Natural killer cell (primary cell): ENCODE results near the gene TPBGL. TPM values are rescaled to one million over a fixed set of nuclear protein-coding genes. Genes with fewer than 3 reads are reported as not detected.

Experiments
- ATAC-seq, 3 donors: fragments of 150-1000 bp in 2 of 3; fragments of 200-7000 bp in 1 of 3; cut with Tn5 transposase; 1 replicate in 1 of 3; 2 replicates in 2 of 3; pipeline ENCODE4 v1.10.0; 2021; ENCODE audit warnings: mild to moderate bottlenecking in 2 of 3, moderate library complexity in 2 of 3
- DNase-seq, 2 donors: peaks; one replicate each; pipeline versions ENCODE4 v3.0.0 to v3.0.0-alpha.2; 2013 to 2021; ENCODE audit warnings: mixed read lengths in 1 of 2
- H3K27ac ChIP-seq: one replicate; pipeline ENCODE4 v1.5.1; 2013; ENCODE audit warnings: mild to moderate bottlenecking, low read length
- H3K27me3 ChIP-seq: one replicate; pipeline ENCODE4 v1.6.1; 2013; ENCODE audit warnings: low read length; ENCODE audit not compliant: control insufficient read depth, insufficient read depth
- H3K36me3 ChIP-seq: one replicate; pipeline ENCODE4 v1.6.1; 2013; ENCODE audit warnings: low read length; ENCODE audit not compliant: control insufficient read depth, insufficient read depth
- H3K4me1 ChIP-seq: one replicate; pipeline ENCODE4 v1.6.1; 2013; ENCODE audit warnings: low read length; ENCODE audit not compliant: control insufficient read depth, insufficient read depth
- H3K4me3 ChIP-seq: one replicate; pipeline ENCODE4 v1.5.1; 2013; ENCODE audit warnings: low read length
- H3K9me3 ChIP-seq: one replicate; pipeline ENCODE4 v1.6.1; 2013; ENCODE audit warnings: low read length; ENCODE audit not compliant: control insufficient read depth, insufficient read depth
- H3K27ac Mint-ChIP-seq, 2 donors: one replicate each; pipeline ENCODE4 v1.8.0; 2022; ENCODE audit warnings: mild to moderate bottlenecking in 2 of 2, mixed read lengths in 2 of 2, moderate library complexity in 1 of 2
- H3K27me3 Mint-ChIP-seq, 2 donors: one replicate each; pipeline ENCODE4 v1.8.0; 2022; ENCODE audit warnings: low read depth in 2 of 2, mixed read lengths in 2 of 2
- H3K36me3 Mint-ChIP-seq: one replicate; pipeline ENCODE4 v1.8.0; 2022; ENCODE audit warnings: mixed read lengths
- H3K4me1 Mint-ChIP-seq, 2 donors: one replicate each; pipeline ENCODE4 v1.8.0; 2022; ENCODE audit warnings: mixed read lengths in 2 of 2
- H3K4me3 Mint-ChIP-seq: one replicate; pipeline ENCODE4 v1.8.0; 2022; ENCODE audit warnings: mild to moderate bottlenecking, moderate library complexity, mixed read lengths
- H3K9me3 Mint-ChIP-seq, 2 donors: one replicate each; pipeline ENCODE4 v1.8.0; 2022; ENCODE audit warnings: mixed read lengths in 2 of 2
- WGBS: methylation state at CpG from one replicate; pipeline ENCODE4 v1.1.7; 2013; ENCODE audit warnings: missing lambda C conversion rate; ENCODE audit not compliant: insufficient coverage; 5-methylcytosine and 5-hydroxymethylcytosine counted together
- intact Hi-C: fragments of 100-400 bp; cut with micrococcal nuclease; formaldehyde crosslinking; loops from one replicate; pipeline ENCODE4 v1.14.2; 2022
- total RNA-seq, 4 donors: library from RNA; stranded (reverse); fragments of 120-200 nt in 1 of 4; gene quantifications; one replicate each; pipeline versions ENCODE4 v1.2.3 to v1.2.4, GENCODE V29; 2013 to 2022
- TF ChIP-seq, protein P1 (sequence below): fragments of 200-600 bp; IDR thresholded peaks from one replicate; pipeline ENCODE4 v1.8.0; 2022; ENCODE audit warnings: antibody characterized with exemption

TPBGL gene
- total RNA-seq, 3 donors from 2014 or later (not counting 1 experiment from before 2014, with no cell fraction given): 0.34 to 0.75 (median 0.45) TPM

DNA sequence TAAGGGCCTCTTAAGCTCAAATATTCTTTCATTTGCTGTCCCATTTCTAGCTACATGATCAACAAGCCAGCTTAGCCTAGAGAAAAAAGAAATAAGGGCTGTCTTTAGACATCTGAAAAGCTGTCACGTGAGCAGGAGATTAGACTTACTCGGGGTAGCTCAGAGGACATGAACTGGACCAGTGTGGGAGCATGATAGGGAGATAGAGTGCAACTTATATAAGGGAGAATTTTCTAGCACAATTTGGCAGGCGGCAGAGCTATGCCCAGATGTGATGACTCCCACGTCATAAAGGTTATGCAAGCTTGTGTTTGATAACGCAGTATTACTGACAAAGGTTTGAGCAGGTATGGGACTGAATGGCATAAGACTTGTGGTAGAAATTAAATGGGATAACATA lies 28.2 kb upstream of the TPBGL start:
- Histone ChIP-seq H3K4me1 (no peaks in the 10 kb centered on the region), H3K9me3 (no peaks in the 10 kb centered on the region), H3K36me3 (no peaks in the 10 kb centered on the region), H3K27me3 (no peaks in the 10 kb centered on the region), H3K27ac (no peak overlapping the region), H3K4me3 (no peak overlapping the region)
- no peaks in the 10 kb centered on the region for H3K9me3 Mint-ChIP-seq
- whole genome bisulfite sequencing: 87% methylated on average over 5 of the region's 5 CpGs
- intact Hi-C loops: no loop called here
- peaks cover 19 to 29% of the 10 kb centered on the region in 2 donors for H3K27me3 Mint-ChIP-seq
- H3K4me1 Mint-ChIP-seq: no peaks in the 10 kb centered on the region
- no peak overlapping the region for H3K4me3 Mint-ChIP-seq
- TF ChIP-seq, protein P1, sequence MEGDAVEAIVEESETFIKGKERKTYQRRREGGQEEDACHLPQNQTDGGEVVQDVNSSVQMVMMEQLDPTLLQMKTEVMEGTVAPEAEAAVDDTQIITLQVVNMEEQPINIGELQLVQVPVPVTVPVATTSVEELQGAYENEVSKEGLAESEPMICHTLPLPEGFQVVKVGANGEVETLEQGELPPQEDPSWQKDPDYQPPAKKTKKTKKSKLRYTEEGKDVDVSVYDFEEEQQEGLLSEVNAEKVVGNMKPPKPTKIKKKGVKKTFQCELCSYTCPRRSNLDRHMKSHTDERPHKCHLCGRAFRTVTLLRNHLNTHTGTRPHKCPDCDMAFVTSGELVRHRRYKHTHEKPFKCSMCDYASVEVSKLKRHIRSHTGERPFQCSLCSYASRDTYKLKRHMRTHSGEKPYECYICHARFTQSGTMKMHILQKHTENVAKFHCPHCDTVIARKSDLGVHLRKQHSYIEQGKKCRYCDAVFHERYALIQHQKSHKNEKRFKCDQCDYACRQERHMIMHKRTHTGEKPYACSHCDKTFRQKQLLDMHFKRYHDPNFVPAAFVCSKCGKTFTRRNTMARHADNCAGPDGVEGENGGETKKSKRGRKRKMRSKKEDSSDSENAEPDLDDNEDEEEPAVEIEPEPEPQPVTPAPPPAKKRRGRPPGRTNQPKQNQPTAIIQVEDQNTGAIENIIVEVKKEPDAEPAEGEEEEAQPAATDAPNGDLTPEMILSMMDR: no peak
- no peak overlapping the region for H3K27ac Mint-ChIP-seq
- DNase-seq (no peak), ATAC-seq (no peak)
- H3K36me3 Mint-ChIP-seq: no peaks in the 10 kb centered on the region

DNA sequence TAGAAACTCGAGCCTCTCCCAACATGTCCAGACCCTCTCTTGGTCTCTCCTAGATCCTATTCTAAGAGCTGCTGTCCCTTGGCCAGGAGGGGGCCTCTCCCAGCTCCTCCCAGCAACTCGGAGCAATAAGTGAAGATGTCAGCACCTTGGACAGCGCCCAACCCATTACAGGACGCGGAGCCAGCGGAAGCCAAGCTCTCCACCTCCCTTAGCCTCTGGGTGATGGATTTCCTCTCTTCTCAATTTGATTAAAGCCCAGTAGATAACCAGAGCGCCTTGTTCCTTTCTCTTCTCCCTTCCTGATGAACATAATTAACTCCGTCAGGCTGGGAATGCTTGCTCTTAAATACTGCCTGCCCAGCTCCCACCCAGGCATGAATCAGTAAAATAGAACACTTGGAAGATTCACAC lies 26.2 kb upstream of the TPBGL start:
- H3K4me3 Mint-ChIP-seq: no peak overlapping the region
- peaks cover 30 to 40% of the 10 kb centered on the region in 2 donors for H3K27me3 Mint-ChIP-seq
- Histone ChIP-seq H3K9me3 (no peaks in the 10 kb centered on the region), H3K4me1 (no peaks in the 10 kb centered on the region), H3K4me3 (no peak overlapping the region), H3K27me3 (no peaks in the 10 kb centered on the region), H3K27ac (no peak overlapping the region), H3K36me3 (no peaks in the 10 kb centered on the region)
- H3K36me3 Mint-ChIP-seq: no peaks in the 10 kb centered on the region
- ATAC-seq (peak; percentile 69 to 93 (median 91)), DNase-seq (peak; percentile 68 to 85)
- intact Hi-C loops: no loop called here
- TF ChIP-seq, protein P1: no peak
- no peaks in the 10 kb centered on the region for H3K9me3 Mint-ChIP-seq
- WGBS: 5% methylated on average over 8 of the region's 8 CpGs
- H3K4me1 Mint-ChIP-seq: no peaks in the 10 kb centered on the region
- H3K27ac Mint-ChIP-seq: no peak overlapping the region

DNA sequence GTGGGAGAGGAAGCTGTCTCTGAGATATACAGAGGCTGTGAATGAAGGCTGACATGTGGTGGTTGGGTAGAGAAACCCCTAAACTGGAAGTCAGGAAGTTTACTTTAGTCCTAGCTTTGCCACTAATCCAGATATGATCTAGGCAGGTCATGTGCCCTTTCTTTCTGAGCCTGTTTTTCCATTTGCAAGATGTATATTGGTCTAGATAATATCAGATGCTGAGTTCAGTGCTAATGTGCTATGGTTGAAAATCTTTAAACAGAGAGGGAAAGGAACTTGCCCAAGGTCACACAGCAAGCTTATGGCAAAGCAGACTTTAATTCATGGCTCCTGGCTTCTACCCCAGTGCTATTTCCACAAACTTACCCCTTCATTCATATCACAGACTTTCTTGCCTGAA lies 25.7 kb upstream of the TPBGL start:
- ATAC-seq (no peak), DNase-seq (no peak)
- Mint-ChIP-seq H3K4me3 (no peak overlapping the region), H3K27me3 (peaks cover 32 to 40% of the 10 kb centered on the region in 2 donors), H3K4me1 (no peaks in the 10 kb centered on the region), H3K9me3 (no peaks in the 10 kb centered on the region), H3K36me3 (no peaks in the 10 kb centered on the region), H3K27ac (no peak overlapping the region)
- Histone ChIP-seq H3K27ac (no peak overlapping the region), H3K4me1 (no peaks in the 10 kb centered on the region), H3K4me3 (no peak overlapping the region), H3K27me3 (no peaks in the 10 kb centered on the region), H3K36me3 (no peaks in the 10 kb centered on the region), H3K9me3 (no peaks in the 10 kb centered on the region)
- intact Hi-C loops: no loop called here
- TF ChIP-seq, protein P1: no peak

DNA sequence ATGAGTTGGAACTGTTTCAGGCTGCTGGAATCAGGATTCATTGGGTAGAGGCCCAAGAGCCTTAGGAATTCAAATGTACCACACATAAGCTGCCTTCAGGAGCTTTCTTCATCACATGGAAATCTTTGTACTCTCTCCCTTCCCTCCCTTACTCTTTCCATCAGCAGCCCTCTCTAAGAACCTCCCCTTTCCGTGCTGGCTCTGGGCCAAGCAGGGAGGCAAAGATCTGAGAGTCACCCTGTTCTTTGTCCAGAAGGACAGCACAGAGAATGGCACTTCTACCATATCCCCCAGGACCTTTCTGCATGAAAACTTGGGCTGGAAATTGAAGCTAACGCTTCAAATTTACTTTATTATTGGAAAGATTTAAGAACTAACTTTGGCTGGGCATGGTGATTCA lies 20.7 kb upstream of the TPBGL start:
- intact Hi-C loops: no loop called here
- Histone ChIP-seq H3K27ac (no peak overlapping the region), H3K4me3 (no peak overlapping the region), H3K9me3 (no peaks in the 10 kb centered on the region), H3K4me1 (no peaks in the 10 kb centered on the region), H3K27me3 (no peaks in the 10 kb centered on the region), H3K36me3 (no peaks in the 10 kb centered on the region)
- 59% methylated on average over 2 of the region's 2 CpGs for WGBS
- no peaks in the 10 kb centered on the region for H3K9me3 Mint-ChIP-seq
- no peak for ATAC-seq
- H3K4me1 Mint-ChIP-seq: no peaks in the 10 kb centered on the region
- no peak for DNase-seq
- H3K27ac Mint-ChIP-seq: no peak overlapping the region
- H3K27me3 Mint-ChIP-seq: peaks cover 24 to 26% of the 10 kb centered on the region in 2 donors
- no peak overlapping the region for H3K4me3 Mint-ChIP-seq
- TF ChIP-seq, protein P1: no peak
- H3K36me3 Mint-ChIP-seq: no peaks in the 10 kb centered on the region
